Measurements from ENCODE around the gene MYO3B.

DNA sequence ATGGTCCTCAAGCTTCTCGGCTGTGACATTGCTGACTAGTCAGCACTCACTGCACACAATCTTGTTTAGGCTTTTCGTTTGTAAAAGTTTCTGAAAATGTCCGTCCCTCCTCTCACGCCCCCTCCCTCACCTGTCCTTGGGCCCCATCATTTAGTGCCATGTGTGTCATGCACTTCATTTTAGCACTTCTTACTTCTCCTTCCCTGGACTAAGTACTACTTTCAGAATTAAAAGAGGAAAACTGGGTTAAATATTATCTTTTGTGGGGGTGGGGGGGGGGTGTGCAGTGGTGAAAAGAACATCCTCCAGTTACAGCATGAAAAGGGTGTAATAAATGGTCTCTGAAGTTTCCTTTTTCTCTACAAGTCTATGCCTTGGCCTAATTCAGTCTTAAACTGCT lies 355.2 kb downstream of the MYO3B start:
- TF ChIP-seq, protein P1, sequence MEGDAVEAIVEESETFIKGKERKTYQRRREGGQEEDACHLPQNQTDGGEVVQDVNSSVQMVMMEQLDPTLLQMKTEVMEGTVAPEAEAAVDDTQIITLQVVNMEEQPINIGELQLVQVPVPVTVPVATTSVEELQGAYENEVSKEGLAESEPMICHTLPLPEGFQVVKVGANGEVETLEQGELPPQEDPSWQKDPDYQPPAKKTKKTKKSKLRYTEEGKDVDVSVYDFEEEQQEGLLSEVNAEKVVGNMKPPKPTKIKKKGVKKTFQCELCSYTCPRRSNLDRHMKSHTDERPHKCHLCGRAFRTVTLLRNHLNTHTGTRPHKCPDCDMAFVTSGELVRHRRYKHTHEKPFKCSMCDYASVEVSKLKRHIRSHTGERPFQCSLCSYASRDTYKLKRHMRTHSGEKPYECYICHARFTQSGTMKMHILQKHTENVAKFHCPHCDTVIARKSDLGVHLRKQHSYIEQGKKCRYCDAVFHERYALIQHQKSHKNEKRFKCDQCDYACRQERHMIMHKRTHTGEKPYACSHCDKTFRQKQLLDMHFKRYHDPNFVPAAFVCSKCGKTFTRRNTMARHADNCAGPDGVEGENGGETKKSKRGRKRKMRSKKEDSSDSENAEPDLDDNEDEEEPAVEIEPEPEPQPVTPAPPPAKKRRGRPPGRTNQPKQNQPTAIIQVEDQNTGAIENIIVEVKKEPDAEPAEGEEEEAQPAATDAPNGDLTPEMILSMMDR (IDR thresholded peaks at IDR 0.05): no peak
- no peak for TF ChIP-seq POLR2A (IDR thresholded peaks at IDR 0.05)
